GM10266 (cell line): ENCODE measurements around the gene PAOX.
A peak's percentile ranks its signal among the peaks of the same experiment; 100 is the strongest.

Experiments
- DNase-seq: peaks from one replicate; pipeline ENCODE4 v3.0.0; 2012; ENCODE audit errors: extremely low spot score
- CTCF ChIP-seq: IDR thresholded peaks from 2 replicates; pipeline ENCODE4 v1.5.1; 2012; ENCODE audit warnings: mild to moderate bottlenecking, low read depth; ENCODE audit not compliant: control insufficient read depth, insufficient read depth; ENCODE audit errors: missing control alignments

The PAOX gene

GRCh38 chr10:133350950-133351329 is 28.1 kb upstream of the PAOX start:
- no peak for TF ChIP-seq CTCF
- no peak for DNase-seq

- TF ChIP-seq CTCF: peak; percentile 12
- no peak for DNase-seq
Measured at GRCh38 chr10:133351408-133352318, 27.4 kb upstream of the PAOX start.

GRCh38 chr10:133353202-133353959 is 25.7 kb upstream of the PAOX start:
- DNase-seq: no peak
- no peak for TF ChIP-seq CTCF

GRCh38 chr10:133353988-133354605 is 25.0 kb upstream of the PAOX start:
- no peak for TF ChIP-seq CTCF
- DNase-seq: no peak

- no peak for DNase-seq
- no peak for TF ChIP-seq CTCF
Measured at GRCh38 chr10:133354672-133355240, 24.3 kb upstream of the PAOX start.

GRCh38 chr10:133355266-133355665 is 23.8 kb upstream of the PAOX start:
- TF ChIP-seq CTCF: no peak
- no peak for DNase-seq
